Adrenal gland (tissue), 12 donors: Measurements from ENCODE around the gene TMSB4X. TPM values are rescaled to one million over a fixed set of nuclear protein-coding genes. Genes with fewer than 3 reads are reported as not detected.
"Not testable (repeated sequence)": the region's sequence is repeated elsewhere in the genome, so short reads cannot be mapped to it uniquely, and the experiment has no call there.

Source experiments
- DNase-seq, 7 donors: peaks; one replicate each; pipeline ENCODE4 v3.0.0-alpha.2; 2019 to 2020
- H3K27ac ChIP-seq, 5 donors: fragments of 200-600 bp; sonication (generic) in 4 of 5; 1 replicate in 3 of 5; 2 replicates in 2 of 5; pipeline versions ENCODE4 v1.5.1 to v1.8.0; 2016 to 2020; ENCODE audit warnings: mild to moderate bottlenecking in 1 of 5
- H3K27me3 ChIP-seq: fragments of 200-600 bp; 2 replicates; pipeline ENCODE4 v1.8.0; 2021
- H3K36me3 ChIP-seq, 2 donors: fragments of 200-600 bp; replicated peaks in 1 of 2; 1 replicate in 1 of 2; 2 replicates in 1 of 2; pipeline versions ENCODE4 v1.5.1 to v1.8.0; 2018 to 2022
- H3K4me1 ChIP-seq, 2 donors: fragments of 200-600 bp; replicated peaks in 1 of 2; 1 replicate in 1 of 2; 2 replicates in 1 of 2; pipeline versions ENCODE4 v1.5.1 to v1.8.0; 2018 to 2021
- H3K4me3 ChIP-seq, 4 donors: fragments of 200-600 bp; sonication (generic) in 3 of 4; one replicate each; pipeline ENCODE4 v1.5.1; 2016 to 2018
- H3K9me3 ChIP-seq, 3 donors: fragments of 200-600 bp; sonication (generic) in 1 of 3; replicated peaks in 1 of 3; 1 replicate in 2 of 3; 2 replicates in 1 of 3; pipeline versions ENCODE4 v1.5.1 to v1.8.0; 2016 to 2021
- POLR2A ChIP-seq, 2 donors: fragments of 450-650 bp; IDR thresholded peaks; one replicate each; pipeline ENCODE4 v1.6.1; 2017; ENCODE audit warnings: antibody characterized with exemption in 2 of 2, mild to moderate bottlenecking in 2 of 2, moderate library complexity in 1 of 2
- WGBS, 4 donors: extraction: QIAGEN DNeasy Blood & Tissue Kit in 2 of 4; methylation state at CpG; one replicate each; pipeline versions ENCODE4 v1.1.5 to v1.1.7; 2013 to 2017; 5-methylcytosine and 5-hydroxymethylcytosine counted together
- intact Hi-C, 2 donors: fragments of 100-400 bp; cut with DNase I; formaldehyde crosslinking; loops; one replicate each; pipeline versions ENCODE4 v1.14.1 to v1.15.0; 2022 to 2023
- polyA plus RNA-seq, 3 donors: library from polyadenylated mRNA; stranded (reverse); fragments of 200-250 nt in 2 of 3; fragments of 350-450 nt in 1 of 3; fragmentation: Illumina TruSeq in 1 of 3; extraction: RNeasy Lipid Tissue Mini Kit (QIAGEN cat#74804) in 1 of 3; gene quantifications; one replicate each; pipeline ENCODE4 v1.2.3, GENCODE V29; 2013 to 2014
- total RNA-seq, 9 donors: library from RNA; depleted of rRNA in 4 of 9; stranded (reverse); fragments of >200 nt in 4 of 9; fragments of 120-200 nt in 1 of 9; fragmentation: NEBNext Ultra II Directional in 1 of 9; extraction: Animal tissue kit (Norgen Biotek cat#: 25700) in 1 of 9; gene quantifications; one replicate each; pipeline versions ENCODE4 v1.1.0 to v1.2.4, GENCODE V29; 2013 to 2023
- TF ChIP-seq, protein P1 (sequence below), 6 experiments: fragments of 450-650 bp in 4 of 6; fragments of 200-600 bp in 2 of 6; sonication (generic) in 1 of 6; IDR thresholded peaks; 1 replicate in 5 of 6; 2 replicates in 1 of 6; pipeline versions ENCODE4 v1.5.1 to v1.8.0; 2016 to 2021; ENCODE audit warnings: antibody characterized with exemption in 6 of 6, mild to moderate bottlenecking in 2 of 6, moderate library complexity in 1 of 6
- donor health status: healthy with polysubstance abuse.
- donor health status: Bipolar disorder and iron deficiency.
- donor health status: DM: yes; HTN: yes; CAD: no.
- donor health status: DM: no; HTN: no; CAD: no.
- donor health status: DM: no; HTN: no; CAD: no.
- donor health status: DM: yes; HTN: yes; CAD: no.

Gene TMSB4X
- total and polyA plus RNA-seq, 12 donors = 1,180 to 9,144 (median 3,958) TPM

DNA sequence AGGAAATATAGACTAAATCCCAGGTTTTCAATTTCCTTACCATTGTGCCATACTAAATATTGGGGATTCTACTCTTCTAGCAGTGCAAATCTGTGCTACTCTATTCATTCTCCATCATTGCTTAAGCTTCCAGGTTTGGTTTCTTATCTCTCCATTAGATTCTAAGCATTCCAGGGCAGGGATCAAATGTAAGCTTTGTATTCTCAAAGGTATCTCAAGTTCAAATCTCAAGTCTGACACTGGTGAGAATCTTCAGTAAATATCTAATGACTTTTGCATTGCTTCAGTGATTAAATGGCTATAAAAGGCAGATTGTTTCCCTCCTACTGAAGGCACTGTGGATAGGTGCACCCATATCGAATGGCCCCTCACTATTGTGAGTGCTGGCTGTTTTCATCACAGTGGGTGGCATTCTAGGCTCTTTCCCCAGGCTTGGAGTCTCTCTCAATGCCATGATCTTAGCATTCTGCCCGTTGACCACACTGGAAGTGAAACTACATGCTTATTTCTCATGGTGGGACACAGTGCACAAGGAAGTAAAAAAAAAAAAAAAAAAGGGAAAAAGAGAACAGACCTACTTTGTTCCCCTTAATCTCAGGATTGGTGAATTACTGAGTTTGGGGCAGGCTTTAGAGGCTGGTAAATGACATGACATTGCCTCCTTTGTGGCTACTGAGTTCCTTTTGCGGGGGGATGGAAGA, 40.8 kb downstream of the TMSB4X start:
- 58 to 82% (median 69%) methylated on average over 3 of the region's 3 CpGs for WGBS, 4 donors
- Histone ChIP-seq H3K36me3 (no peaks in the 10 kb centered on the region), H3K27ac (no peak overlapping the region), H3K27me3 (no peaks in the 10 kb centered on the region), H3K4me1 (peaks cover 12 to 21% of the 10 kb centered on the region in 2 donors), H3K9me3 (no peaks in the 10 kb centered on the region), H3K4me3 (no peak overlapping the region)
- TF ChIP-seq POLR2A (IDR thresholded peaks at IDR 0.05) = no peak
- TF ChIP-seq, protein P1, sequence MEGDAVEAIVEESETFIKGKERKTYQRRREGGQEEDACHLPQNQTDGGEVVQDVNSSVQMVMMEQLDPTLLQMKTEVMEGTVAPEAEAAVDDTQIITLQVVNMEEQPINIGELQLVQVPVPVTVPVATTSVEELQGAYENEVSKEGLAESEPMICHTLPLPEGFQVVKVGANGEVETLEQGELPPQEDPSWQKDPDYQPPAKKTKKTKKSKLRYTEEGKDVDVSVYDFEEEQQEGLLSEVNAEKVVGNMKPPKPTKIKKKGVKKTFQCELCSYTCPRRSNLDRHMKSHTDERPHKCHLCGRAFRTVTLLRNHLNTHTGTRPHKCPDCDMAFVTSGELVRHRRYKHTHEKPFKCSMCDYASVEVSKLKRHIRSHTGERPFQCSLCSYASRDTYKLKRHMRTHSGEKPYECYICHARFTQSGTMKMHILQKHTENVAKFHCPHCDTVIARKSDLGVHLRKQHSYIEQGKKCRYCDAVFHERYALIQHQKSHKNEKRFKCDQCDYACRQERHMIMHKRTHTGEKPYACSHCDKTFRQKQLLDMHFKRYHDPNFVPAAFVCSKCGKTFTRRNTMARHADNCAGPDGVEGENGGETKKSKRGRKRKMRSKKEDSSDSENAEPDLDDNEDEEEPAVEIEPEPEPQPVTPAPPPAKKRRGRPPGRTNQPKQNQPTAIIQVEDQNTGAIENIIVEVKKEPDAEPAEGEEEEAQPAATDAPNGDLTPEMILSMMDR (IDR thresholded peaks at IDR 0.05) = no peak
- intact Hi-C loops = no loop called here
- no peak for DNase-seq

DNA sequence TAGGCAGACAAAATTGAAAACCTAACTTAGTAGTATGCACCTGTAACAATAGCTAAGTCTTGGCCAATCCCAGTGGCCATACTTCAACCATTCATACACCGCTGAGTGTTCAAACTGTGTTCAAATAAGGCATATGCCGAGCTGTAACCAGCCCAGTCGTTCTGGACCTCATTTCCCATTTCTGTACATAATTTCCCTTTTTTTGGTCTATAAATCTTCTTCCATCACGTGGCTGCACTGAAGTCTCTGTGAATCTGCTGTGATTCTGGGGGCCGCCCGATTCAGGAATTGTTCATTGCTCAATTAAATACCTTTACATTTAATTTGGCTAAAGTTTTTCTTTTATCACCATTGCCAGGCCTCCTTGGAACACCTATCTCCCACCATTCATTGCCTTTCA, 41.8 kb downstream of the TMSB4X start:
- DNase-seq, H3K36me3 ChIP-seq, intact Hi-C loops, H3K27me3 ChIP-seq, H3K9me3 ChIP-seq, H3K4me3 ChIP-seq: not testable (repeated sequence)
- H3K4me1 ChIP-seq = peaks cover 12 to 21% of the 10 kb centered on the region in 2 donors
- peak overlapping the region in 1 of 5 donors; percentile 15 for H3K27ac ChIP-seq
- WGBS, 4 donors = 68 to 89% (median 80%) methylated on average over 5 to 6 of the region's 6 CpGs

DNA sequence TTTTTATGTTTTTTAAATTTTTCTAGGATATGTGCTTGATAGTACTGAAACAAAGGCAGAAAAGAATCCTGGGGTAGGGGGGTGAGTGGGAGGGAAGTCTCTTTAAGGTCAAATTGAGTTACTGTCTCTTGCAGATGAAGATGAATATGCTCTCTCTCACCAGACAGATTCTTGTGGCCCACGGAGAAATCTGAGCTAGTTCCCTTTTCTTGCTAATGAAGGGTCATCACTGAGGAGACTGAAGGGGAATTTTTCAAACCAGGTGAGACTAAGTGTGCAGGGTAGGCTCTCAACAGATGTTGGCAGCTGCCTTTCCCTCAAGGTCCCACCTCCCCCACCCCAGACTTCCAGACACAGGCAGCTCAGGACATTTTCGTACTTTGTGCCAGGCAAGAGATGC, 48.0 kb downstream of the TMSB4X start:
- H3K36me3 ChIP-seq = no peaks in the 10 kb centered on the region
- intact Hi-C loops = no loop called here
- H3K27ac ChIP-seq = no peak overlapping the region
- no peak overlapping the region for H3K4me3 ChIP-seq
- no peaks in the 10 kb centered on the region for H3K27me3 ChIP-seq
- H3K4me1 ChIP-seq = no peaks in the 10 kb centered on the region
- no peak for TF ChIP-seq POLR2A (IDR thresholded peaks at IDR 0.05)
- DNase-seq = no peak
- 45 to 70% (median 53%) methylated on average over 2 of the region's 2 CpGs for WGBS, 4 donors
- H3K9me3 ChIP-seq = no peaks in the 10 kb centered on the region

DNA sequence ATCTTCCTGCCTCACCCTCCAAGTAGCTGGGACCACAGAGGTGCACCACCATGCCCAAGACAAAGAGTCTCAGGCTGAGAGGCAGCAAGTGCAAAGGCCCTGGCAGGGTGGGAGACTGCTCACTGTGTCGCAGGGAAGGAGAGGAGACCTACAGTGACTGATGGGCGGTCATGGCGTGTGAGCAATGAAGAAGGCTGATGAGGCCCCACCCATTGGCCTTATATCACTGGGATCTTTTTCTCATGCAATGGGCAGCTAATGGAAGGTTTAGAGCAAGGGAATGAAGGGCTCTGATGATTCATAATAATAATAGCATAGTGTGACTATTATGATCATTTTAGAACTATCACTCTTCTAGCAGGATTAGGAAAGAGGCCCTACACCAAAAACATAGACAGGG, 48.7 kb downstream of the TMSB4X start:
- 81 to 100% (median 90%) methylated on average over 1 to 3 of the region's 3 CpGs for WGBS, 4 donors

DNA sequence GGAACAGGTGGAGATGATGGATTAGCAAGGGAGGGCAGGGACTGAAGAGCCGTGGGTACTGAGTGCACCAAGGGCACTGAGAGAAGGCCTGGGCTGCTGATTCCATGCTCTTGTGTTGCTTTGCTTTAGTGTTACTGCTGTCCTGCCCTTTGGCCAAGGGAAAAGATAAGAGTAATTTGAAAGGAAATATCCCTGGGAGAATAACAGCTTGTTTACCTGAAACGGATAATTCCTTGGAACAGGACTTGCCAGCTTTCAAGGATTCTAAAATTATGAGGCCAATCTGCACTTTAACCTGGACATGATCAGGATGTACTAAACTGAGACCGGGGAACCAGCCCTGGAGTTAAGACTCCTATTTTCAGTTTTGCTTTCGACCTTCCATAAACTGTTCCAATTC, 49.1 kb downstream of the TMSB4X start:
- H3K4me1 ChIP-seq = peaks cover 0 to under 1% of the 10 kb centered on the region in 2 donors
- intact Hi-C loops = no loop called here
- TF ChIP-seq POLR2A (IDR thresholded peaks at IDR 0.05) = no peak
- TF ChIP-seq, protein P1 (IDR thresholded peaks at IDR 0.05) = no peak
- H3K36me3 ChIP-seq = no peaks in the 10 kb centered on the region
- no peaks in the 10 kb centered on the region for H3K9me3 ChIP-seq
- no peak overlapping the region for H3K4me3 ChIP-seq
- no peaks in the 10 kb centered on the region for H3K27me3 ChIP-seq
- no peak overlapping the region for H3K27ac ChIP-seq
- no peak for DNase-seq
- 50 to 75% (median 63%) methylated on average over 4 of the region's 4 CpGs for WGBS, 4 donors

More for the DNA sequence above, 48.7 kb downstream of the TMSB4X start:
- Histone ChIP-seq H3K27me3 (no peaks in the 10 kb centered on the region), H3K4me3 (no peak overlapping the region), H3K27ac (no peak overlapping the region), H3K9me3 (no peaks in the 10 kb centered on the region), H3K4me1 (no peaks in the 10 kb centered on the region), H3K36me3 (no peaks in the 10 kb centered on the region)
- TF ChIP-seq, protein P1 (IDR thresholded peaks at IDR 0.05) = no peak
- no peak for TF ChIP-seq POLR2A (IDR thresholded peaks at IDR 0.05)
- intact Hi-C loops = no loop called here
- no peak for DNase-seq
